Activated naive CD4-positive, alpha-beta T cell treated with anti-CD3 and anti-CD28 coated beads, Interleukin-2, amount 50 U/mL, for 24 hours (primary cell): Measurements from ENCODE around the gene PACS2.

Experiments used
- H3K27ac Mint-ChIP-seq: one replicate; pipeline ENCODE4 v1.8.0; 2021; ENCODE audit warnings: mild to moderate bottlenecking, mixed read lengths
- H3K27me3 Mint-ChIP-seq: one replicate; pipeline ENCODE4 v1.8.0; 2021; ENCODE audit warnings: mixed read lengths
- H3K36me3 Mint-ChIP-seq: one replicate; pipeline ENCODE4 v1.8.0; 2021; ENCODE audit warnings: mixed read lengths
- H3K4me1 Mint-ChIP-seq: one replicate; pipeline ENCODE4 v1.8.0; 2021; ENCODE audit warnings: mixed read lengths
- H3K4me3 Mint-ChIP-seq: one replicate; pipeline ENCODE4 v1.8.0; 2021; ENCODE audit warnings: mild to moderate bottlenecking, mixed read lengths
- H3K9me3 Mint-ChIP-seq: one replicate; pipeline ENCODE4 v1.8.0; 2021; ENCODE audit warnings: mixed read lengths

PACS2 gene

DNA sequence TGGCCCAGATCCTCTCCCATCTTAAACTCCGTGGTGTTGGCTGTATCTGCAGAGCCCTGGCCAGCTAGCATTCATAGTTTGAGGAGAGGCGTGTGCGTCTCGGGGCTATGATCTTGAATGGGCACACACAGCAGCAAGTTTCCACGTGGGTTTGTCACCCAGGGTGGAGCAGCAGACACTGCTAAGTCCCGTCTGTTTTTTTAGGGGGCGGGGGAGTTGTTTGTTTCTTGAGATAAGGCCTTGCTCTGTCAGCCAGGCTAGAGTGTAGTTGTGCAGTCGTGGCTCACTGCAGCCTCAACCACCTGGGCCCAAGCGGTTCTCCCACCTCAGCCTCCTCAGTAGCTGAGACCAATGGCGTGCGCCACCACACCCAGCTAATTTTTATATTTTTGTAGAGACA is 63.7 kb downstream of the PACS2 start:
- H3K9me3 Mint-ChIP-seq = no peaks in the 10 kb centered on the region
- no peak overlapping the region for H3K4me3 Mint-ChIP-seq
- H3K4me1 Mint-ChIP-seq = peaks cover 9% of the 10 kb centered on the region
- no peaks in the 10 kb centered on the region for H3K36me3 Mint-ChIP-seq
- H3K27me3 Mint-ChIP-seq = no peaks in the 10 kb centered on the region
- no peak overlapping the region for H3K27ac Mint-ChIP-seq

DNA sequence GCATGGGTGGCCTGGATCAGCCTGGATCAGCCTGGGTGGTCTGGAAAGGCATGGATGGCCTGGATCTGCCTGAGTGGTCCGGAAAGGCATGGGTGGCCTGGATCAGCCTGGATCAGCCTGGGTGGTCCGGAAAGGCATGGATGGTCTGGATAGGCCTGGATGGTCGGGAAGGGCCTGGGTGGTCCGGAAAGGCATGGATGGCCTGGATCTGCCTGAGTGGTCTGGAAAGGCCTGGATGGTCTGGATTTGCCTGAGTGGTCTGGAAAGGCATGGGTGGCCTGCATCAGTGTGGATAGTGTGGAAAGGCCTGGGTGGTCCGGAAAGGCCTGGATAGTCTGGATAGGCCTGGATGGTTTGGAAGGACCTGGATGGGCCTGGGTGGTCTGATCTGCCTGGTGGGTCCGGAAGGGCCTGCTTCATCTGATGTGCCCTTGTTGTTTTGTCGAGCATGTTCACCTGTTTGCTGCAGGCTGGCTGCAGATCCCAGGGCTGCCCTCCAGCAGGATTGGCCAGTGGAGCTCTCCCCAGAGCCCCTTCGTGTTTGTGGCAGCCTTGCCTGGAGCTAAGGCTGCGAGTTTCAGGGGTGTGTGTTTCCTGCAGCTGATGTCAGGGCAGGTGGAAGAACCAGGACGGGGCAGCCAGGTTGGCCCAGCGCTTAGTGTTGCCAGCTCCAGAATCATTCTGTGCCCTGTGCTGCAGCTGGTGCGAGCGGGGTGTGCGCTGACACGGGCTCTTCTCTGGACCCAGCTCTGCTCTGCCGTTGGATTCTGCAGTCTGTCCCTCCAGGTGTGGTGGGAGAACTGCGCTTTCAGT is 64.5 kb downstream of the PACS2 start:
- H3K36me3 Mint-ChIP-seq = no peaks in the 10 kb centered on the region
- no peaks in the 10 kb centered on the region for H3K27me3 Mint-ChIP-seq
- no peak overlapping the region for H3K4me3 Mint-ChIP-seq
- H3K27ac Mint-ChIP-seq = no peak overlapping the region
- peaks cover 9% of the 10 kb centered on the region for H3K4me1 Mint-ChIP-seq
- H3K9me3 Mint-ChIP-seq = no peaks in the 10 kb centered on the region

DNA sequence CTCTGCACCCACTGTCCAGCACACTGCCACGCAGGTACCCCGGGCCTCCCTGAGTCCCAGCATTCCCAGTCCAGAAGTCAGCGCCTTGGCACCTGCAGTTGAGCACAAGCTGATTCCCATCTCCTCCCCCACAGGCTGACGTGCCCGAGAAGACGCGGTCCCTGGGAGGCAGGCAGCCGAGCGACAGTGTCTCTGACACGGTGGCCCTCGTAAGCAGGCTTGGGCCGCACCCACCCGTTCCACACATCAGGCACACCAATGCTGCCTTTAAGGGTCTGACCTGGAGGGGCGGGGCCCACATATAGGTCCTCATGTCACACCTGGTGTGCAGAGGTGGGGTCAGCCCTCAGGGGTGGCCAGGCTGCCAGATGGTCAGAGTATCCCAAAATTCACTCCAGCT is 65.4 kb downstream of the PACS2 start:
- no peaks in the 10 kb centered on the region for H3K36me3 Mint-ChIP-seq
- no peaks in the 10 kb centered on the region for H3K27me3 Mint-ChIP-seq
- no peaks in the 10 kb centered on the region for H3K9me3 Mint-ChIP-seq
- no peak overlapping the region for H3K4me3 Mint-ChIP-seq
- no peak overlapping the region for H3K27ac Mint-ChIP-seq
- peaks cover 9% of the 10 kb centered on the region for H3K4me1 Mint-ChIP-seq

DNA sequence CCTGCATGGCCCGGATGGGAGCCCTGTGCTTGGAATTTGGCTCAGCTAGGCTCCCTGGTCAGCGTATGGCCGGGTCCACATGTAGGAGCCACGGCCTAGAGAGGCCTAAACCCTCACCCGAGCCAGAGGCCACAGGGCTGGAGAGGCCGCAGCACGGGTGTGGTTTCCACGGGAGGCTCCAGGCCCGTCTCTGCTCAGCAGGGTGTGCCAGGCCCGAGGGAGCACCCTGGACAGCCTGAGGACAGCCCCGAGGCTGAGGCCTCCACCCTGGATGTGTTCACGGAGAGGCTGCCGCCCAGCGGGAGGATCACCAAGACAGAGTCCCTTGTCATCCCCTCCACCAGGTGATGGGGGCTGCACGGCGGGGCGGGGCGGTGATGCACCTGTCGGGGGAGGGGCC is 66.2 kb downstream of the PACS2 start:
- no peaks in the 10 kb centered on the region for H3K36me3 Mint-ChIP-seq
- H3K27me3 Mint-ChIP-seq = no peaks in the 10 kb centered on the region
- H3K27ac Mint-ChIP-seq = no peak overlapping the region
- no peaks in the 10 kb centered on the region for H3K9me3 Mint-ChIP-seq
- H3K4me1 Mint-ChIP-seq = peaks cover 5% of the 10 kb centered on the region
- no peak overlapping the region for H3K4me3 Mint-ChIP-seq

DNA sequence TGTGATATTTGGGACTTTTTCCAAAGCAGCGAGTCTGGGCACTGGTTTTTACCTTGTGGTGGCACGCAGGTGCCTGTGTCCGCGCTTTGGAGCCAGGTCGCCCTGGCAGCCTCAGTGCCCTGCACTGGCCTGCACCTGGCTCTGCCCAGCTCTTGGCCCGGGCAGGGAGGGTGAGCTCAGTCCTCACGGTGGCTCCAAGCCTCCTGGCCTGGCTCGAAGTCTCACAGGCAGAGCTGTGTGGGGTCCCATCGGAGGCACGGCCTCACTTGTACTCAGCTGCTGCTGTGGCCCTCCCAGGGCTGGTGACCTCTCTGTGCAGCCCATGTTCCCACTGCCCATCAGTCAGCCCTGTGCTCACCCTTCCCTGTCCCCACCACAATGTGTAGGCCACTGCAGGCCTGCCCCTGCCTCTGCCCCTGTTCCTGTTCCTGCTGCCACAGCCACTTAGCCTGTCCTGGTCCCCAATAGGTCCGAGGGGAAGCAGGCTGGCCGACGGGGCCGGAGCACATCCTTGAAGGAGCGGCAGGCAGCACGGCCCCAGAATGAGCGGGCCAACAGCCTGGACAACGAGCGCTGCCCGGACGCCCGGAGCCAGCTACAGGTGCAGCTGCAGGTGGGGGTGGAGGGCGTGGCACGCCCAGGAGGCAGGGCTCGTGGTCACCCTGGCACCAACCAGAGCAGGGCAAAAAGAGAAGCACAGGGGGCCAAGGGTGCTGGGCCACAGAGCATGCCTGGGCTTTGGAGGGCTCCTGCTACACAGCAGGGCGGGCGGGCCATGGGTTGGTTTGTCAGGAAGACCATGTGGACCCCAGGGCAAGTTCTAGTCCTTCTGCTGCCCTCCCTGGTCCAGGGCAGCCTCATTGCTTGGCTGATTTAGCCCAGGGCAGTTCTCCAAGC is 67.1 kb downstream of the PACS2 start:
- Mint-ChIP-seq H3K4me3 (no peak overlapping the region), H3K9me3 (no peaks in the 10 kb centered on the region), H3K4me1 (no peaks in the 10 kb centered on the region), H3K27me3 (no peaks in the 10 kb centered on the region), H3K27ac (no peak overlapping the region), H3K36me3 (no peaks in the 10 kb centered on the region)

DNA sequence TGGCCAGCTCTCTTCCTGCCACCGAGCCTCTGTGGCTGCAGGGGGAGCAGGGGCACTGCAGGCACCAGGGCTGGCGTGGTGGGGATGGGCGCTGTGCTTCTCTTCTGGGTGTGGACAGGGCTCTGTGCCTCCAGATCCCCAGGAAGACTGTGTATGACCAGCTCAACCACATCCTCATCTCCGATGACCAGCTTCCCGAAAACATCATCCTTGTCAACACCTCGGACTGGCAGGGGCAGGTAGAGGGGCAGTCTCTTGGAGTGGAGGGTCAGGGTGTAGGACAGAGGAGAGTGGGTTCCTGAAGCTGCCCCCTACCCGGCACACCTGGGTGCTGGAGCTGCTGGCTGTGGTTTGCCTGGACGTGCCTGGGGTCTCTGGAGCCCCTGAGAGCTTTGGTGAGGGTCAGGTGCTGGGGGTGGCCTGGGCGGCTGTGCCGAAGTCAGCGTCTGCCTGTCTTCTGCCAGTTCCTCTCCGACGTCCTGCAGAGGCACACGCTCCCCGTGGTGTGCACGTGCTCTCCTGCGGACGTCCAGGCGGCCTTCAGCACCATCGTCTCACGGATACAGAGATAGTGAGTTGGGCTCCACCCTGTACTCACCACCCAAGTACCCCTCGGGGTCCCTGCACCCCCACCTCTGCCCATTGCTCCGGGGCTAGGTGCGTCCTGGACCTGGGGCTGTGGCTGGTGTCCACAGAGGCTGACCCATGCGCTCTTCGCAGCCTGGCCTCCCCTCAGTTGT is 68.0 kb downstream of the PACS2 start:
- H3K9me3 Mint-ChIP-seq = no peaks in the 10 kb centered on the region
- H3K4me1 Mint-ChIP-seq = no peaks in the 10 kb centered on the region

DNA sequence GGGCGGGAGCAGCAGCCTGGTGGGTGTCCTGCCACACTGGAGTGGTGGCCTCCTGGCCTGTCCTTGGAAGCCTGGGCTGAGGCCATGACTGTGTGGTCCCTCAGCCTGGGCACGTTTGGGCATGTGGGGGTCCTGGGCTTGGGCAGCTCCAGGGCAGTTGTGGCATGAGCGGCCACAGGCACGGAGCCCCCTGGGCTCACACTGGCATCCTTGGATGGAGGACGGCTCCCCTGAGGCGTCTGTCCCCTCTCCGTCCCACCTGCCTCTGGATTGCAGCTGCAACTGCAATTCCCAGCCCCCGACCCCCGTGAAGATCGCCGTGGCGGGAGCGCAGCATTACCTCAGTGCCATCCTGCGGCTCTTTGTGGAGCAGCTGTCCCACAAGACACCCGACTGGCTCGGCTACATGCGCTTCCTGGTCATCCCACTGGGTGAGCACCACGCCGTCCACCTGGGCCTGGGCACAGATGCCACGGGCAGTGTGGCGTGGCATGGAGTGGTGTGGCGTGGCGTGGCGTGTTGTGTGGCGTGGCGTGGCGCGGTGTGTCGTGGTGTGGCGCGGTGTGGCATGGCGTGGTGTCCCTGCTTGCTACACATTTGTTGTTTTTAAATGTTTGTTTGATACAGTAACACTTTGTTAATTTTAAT is 68.7 kb downstream of the PACS2 start:
- Mint-ChIP-seq H3K27ac (no peak overlapping the region), H3K9me3 (no peaks in the 10 kb centered on the region), H3K4me3 (no peak overlapping the region), H3K4me1 (no peaks in the 10 kb centered on the region), H3K27me3 (no peaks in the 10 kb centered on the region), H3K36me3 (no peaks in the 10 kb centered on the region)

More for the DNA sequence above, 68.0 kb downstream of the PACS2 start:
- Mint-ChIP-seq H3K4me3 (no peak overlapping the region), H3K27me3 (no peaks in the 10 kb centered on the region), H3K36me3 (no peaks in the 10 kb centered on the region), H3K27ac (no peak overlapping the region)

DNA sequence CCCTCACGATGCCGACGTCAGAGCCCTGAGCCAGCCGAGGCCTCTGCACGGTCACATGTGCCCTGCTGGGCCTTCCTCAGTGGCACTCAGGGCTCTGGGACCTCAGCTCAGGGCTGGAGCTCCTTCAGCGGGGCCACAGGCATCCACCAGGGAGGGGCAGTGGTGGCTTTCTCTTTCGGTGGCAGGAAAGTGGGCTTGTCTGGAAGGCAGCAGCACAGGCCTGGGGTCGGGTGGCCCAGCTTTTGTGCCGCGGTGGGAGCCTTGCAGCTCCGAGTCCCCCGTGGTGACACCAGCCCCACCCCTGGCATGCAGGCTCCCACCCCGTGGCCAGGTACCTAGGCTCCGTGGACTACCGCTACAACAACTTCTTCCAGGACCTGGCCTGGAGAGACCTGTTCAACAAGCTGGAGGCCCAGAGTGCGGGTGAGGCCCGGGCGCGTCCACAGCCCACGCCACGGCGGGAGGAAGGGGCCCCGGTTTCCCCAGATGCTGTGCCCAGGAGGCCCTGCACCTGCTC is 69.6 kb downstream of the PACS2 start:
- Mint-ChIP-seq H3K4me3 (no peak overlapping the region), H3K9me3 (no peaks in the 10 kb centered on the region), H3K27me3 (no peaks in the 10 kb centered on the region), H3K36me3 (no peaks in the 10 kb centered on the region), H3K4me1 (no peaks in the 10 kb centered on the region), H3K27ac (no peak overlapping the region)

DNA sequence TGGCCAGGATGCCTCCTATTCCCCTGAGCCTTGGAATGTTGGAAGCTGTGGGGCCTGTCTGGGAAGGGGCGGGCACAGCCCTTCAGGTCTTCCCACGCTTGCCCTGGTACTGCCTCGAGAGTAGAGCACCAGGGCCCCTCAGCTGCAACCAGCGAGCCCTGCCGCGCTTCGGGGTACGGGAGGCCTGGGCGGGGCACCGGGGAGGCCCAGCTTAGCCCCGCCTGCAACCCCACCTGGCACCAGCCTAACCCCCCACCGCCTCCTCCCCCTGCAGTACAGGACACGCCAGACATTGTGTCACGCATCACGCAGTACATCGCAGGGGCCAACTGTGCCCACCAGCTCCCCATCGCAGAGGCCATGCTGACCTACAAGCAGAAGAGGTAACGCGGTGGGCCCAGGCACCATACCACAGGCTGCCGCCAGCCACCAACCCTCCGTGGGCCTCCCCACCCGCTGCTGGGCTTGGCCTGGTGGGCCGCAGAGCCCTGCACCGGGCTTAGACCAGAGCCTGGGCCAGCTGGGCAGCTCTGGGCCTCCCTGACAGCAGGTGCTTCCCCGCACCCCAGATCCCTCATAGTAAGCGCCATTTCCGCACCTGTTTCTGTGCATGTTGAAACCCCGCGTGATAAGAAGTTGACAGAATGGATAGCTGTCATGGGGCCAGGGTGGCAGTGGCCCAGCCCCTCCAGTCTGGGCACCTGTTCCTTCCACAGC is 70.2 kb downstream of the PACS2 start:
- Mint-ChIP-seq H3K27me3 (no peaks in the 10 kb centered on the region), H3K27ac (no peak overlapping the region), H3K4me3 (no peak overlapping the region), H3K36me3 (no peaks in the 10 kb centered on the region), H3K9me3 (no peaks in the 10 kb centered on the region), H3K4me1 (no peaks in the 10 kb centered on the region)

DNA sequence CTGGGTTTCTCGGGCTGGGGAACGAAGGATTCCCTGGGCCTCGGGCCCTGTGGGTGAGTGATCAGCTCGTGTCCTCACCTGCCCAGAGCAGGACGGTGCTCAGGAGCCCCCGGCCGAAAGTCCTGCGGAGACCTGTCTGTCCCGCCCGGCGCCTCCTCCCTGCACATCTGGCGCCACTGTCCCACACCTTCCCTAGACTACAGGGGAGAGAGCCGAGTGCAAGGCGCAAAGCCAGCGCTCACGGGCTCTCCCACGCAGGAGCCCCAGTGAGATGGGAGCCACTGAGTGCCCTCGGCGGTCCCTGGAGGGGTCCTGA is 70.7 kb downstream of the PACS2 start:
- H3K4me3 Mint-ChIP-seq = no peak overlapping the region
- no peaks in the 10 kb centered on the region for H3K36me3 Mint-ChIP-seq
- no peaks in the 10 kb centered on the region for H3K27me3 Mint-ChIP-seq
- no peaks in the 10 kb centered on the region for H3K9me3 Mint-ChIP-seq
- H3K27ac Mint-ChIP-seq = no peak overlapping the region
- H3K4me1 Mint-ChIP-seq = no peaks in the 10 kb centered on the region

DNA sequence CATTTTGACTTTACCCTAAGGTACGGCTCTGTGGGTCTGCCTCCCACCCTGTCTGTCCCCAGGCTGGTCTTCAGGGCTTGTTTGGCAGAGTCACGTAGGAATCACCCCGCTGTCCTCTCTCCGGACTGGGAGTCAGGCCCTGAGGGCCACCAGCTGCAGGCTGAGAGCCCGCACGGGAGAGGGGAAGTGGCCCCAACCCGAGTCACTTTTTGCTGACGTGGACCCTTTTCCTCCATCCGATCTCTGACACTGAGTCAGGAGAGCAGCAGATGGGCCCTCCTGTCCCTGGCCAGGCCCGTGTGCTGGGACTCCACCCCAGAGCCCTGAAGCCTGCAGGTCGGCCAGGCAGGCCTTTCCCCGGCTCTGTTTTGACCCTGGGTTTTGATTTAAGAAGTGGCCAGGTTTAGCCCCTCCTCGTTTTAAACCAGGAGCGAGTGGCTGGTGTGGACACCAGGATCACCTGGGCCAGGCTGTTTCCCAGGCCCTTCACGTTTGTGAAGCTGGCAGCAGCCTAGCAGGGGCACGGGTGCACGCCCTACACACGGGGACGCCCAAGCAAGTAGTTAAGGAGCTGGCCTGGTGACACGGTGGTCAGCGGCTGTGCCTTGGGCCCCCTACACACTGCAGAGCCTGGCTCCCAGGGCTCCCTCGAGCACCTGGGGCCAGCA is 71.3 kb downstream of the PACS2 start:
- Mint-ChIP-seq H3K4me3 (no peak overlapping the region), H3K27me3 (no peaks in the 10 kb centered on the region), H3K27ac (no peak overlapping the region), H3K4me1 (no peaks in the 10 kb centered on the region), H3K9me3 (no peaks in the 10 kb centered on the region), H3K36me3 (no peaks in the 10 kb centered on the region)

DNA sequence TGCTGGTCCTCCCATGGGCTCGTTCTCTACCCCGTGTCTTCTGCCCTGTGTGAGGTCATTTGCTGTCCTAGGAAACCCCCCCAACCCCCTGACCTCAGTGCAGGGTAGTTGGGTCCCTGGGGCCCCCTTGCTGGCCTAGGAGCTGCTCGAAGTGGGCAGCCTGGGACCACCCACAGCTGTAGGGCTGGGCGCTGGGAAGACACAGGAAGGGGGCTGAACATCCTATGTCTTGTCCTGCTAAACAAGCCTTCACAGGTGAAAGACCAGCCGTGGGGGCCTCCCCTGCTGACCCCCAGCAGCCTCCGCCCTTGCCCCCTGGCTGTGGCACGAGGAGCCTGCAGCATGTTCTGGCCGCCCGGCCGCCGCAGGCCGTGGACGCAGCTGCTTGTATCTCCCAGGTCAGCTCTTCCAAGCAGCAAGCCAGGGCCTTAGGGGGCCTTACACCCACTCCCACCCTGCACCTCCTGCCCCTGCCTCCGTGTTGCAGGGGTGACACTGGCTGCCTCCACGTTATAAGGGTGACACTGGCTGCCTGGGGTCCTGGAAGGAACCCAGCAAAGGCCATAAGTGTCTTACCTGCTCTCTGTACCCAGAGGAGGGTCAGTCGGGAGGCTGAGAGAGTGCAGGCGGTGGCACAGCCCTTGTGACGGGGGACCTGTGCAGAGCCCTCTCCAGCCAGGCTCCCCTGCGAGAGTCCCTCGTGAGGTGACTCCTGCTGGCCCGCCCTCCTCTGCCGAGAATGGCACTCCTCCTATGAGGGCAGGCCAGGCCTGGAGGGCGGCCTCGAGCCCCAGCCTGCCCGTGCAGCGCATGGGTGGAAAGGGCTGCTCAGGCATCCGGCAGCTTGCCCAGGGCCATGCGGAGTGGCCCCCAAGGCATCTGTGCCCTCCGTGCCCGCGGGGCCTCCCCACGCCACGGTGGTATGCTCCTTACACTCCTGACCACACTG is 72.3 kb downstream of the PACS2 start:
- Mint-ChIP-seq H3K27me3 (no peaks in the 10 kb centered on the region), H3K36me3 (no peaks in the 10 kb centered on the region), H3K4me1 (no peaks in the 10 kb centered on the region), H3K4me3 (no peak overlapping the region), H3K27ac (no peak overlapping the region), H3K9me3 (no peaks in the 10 kb centered on the region)

DNA sequence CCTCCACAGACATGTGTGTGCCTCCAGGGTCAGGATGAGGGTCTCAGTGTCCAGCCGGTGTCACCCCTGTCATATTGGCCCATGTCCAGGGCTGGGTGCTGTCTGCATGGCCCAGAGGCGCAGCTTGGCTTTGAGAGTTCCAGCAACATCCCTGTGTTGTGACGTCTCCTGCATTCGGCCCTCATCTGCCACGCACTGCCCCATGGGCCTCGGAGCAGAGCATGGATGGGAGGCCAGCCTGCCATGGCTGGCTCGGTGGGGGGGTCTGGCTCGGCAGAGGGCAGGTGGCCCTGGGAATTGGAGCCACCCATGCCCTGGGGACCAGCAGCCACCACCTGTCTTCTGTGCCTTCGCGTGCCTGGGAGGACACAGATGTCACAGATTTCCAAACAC is 73.0 kb downstream of the PACS2 start:
- H3K27me3 Mint-ChIP-seq = no peaks in the 10 kb centered on the region
- H3K27ac Mint-ChIP-seq = no peak overlapping the region
- H3K9me3 Mint-ChIP-seq = no peaks in the 10 kb centered on the region
- H3K36me3 Mint-ChIP-seq = no peaks in the 10 kb centered on the region
- no peaks in the 10 kb centered on the region for H3K4me1 Mint-ChIP-seq
- H3K4me3 Mint-ChIP-seq = no peak overlapping the region
